GM18526 (cell line): ENCODE measurements around the gene ERMN.

Experiments
- POLR2A ChIP-seq: IDR thresholded peaks from 3 replicates; pipeline ENCODE4 v1.6.1; 2011; ENCODE audit not compliant: insufficient read length; ENCODE audit errors: extremely low read depth

Gene ERMN

DNA sequence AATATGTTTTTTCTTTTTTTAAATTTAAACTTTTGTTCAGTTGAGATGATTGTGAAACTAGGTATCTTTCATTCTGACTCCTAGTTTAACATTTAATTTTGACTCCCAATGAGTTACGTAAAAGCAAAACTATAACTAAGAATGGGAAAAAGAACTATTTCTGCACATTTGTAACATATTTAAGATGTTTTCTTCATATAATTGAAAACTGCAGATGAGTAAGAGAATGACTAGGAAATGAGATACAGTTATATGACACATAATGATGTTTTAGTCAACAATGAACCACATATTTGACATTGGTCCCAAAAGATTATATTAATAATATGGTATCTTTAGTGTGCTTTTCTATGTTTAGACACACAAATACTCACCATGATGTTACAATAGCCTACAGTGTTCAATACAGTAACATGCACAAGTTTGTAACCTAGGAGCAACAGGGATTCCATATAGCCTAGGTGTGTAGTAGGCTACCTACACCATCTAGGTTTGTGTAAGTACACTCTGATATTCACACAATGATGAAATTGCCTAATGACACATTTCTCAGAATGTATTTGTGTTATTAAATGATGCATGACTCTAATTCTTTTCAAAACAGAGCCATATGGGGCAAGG, 12.6 kb downstream of the ERMN start:
- no peak for TF ChIP-seq POLR2A

DNA sequence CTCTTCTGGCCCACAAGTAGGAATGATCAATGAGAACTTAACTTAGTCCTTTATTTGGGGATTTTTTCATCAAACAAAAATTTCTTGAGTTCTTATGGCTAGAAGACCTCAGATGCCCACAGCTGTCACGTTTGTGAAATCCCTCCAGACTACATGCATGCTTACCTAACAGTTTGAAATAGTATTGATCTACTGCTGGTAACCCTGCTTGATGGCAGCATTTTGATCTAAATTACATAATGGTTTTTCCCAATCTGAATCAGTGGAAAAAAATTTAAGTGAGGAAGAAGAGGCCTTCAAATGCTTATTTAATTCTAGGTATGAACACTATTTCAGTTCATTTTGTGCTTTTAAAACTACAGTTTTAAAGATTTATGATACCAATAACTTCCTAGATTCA, 13.9 kb downstream of the ERMN start:
- TF ChIP-seq POLR2A = no peak

DNA sequence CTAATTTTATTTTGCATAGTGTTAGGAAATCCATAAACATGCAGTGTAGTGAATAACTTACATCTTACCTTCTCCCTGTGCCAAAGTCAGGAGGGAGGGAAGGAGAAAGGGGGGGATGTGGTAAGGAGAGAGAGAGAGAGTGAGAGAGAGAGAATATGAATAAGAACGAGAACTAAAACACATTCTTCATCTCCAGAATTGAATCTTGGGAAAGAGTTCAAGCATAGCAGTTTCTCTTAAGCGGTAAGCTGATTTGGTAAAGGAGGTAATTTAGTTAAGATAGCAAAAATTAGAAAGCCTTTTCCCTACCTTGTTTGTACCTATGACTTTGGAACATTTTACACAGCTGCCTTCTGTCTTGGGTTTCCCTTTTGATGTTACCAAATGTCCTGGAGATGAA, 15.7 kb downstream of the ERMN start:
- no peak for TF ChIP-seq POLR2A

DNA sequence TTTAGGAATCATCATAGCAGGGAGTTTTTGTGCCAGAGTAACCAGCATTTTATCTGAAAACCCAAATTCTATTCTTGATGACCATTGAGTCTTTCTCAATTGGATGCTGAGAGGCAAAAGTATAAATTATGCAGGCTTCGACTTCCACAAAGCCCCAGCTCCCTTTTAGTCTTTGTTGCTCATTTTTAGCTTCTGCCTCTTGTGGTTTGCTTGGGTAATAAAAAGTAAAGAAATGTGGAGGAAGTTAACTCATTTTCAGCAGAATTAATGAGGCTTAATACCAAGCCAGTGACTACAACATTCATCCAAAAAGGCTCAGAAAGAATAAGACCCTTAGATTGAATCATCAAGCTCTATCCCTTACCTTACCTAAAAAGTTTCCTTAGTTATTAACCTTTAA, 18.6 kb downstream of the ERMN start:
- TF ChIP-seq POLR2A = no peak

DNA sequence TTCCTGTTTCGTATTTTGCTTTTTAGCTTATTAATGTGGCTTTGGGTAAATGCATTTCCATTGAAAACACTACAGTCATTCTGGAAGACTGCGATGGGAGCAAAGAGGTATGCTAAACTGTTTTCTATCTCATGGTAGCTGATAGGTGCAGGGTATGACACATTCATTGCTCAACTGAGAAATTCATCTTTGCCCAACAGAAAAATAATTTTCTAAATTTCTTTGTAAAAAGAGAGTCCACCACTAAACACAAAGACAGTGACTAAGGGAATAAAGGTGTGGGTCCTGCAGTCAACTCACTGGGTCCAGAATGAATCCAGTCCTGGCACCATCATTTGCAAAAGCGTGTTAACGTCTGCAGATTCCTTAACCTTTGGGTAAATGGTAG, 19.9 kb downstream of the ERMN start:
- no peak for TF ChIP-seq POLR2A

DNA sequence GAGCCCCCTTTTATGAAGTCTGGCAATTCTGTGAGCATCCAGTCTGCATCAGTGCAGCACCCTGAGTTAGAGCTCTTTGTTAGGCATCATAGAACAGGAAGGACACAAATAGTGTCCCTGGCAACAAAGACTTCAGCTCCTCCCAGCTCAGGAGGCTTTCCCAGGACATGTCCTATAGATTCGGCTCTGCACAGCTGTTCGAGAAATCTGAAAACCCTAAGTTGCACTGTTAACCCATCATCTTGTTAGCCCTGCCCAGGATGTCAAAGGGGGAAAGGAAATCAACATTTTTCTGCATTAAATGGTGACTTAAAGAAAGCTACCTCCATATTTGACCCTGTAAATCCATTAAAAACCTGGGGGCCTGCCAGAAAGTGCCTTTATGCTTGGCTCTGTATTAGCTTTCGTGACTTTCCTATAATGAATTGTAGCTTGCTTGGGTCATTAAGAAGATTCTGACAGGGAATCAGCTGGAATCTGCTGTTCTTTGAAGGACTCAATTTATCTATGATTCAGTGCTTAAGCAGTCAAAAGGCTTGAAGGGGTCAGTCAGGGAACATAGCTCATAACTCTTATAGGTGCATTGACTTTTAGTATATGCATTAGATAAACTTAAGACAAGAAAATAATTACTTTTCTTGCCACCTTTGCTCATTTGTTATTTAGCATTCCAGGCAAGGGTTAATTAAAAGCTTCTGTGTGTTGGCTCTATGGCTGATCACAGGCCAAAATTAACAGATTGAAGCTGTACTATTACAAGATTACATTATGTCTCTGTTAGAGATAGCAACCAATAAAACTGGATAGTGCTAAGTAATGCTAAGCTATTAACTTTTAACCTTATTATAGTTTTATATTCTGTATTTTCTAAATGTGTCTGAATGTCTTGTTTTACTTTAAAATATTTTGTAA, 20.6 kb downstream of the ERMN start:
- no peak for TF ChIP-seq POLR2A

DNA sequence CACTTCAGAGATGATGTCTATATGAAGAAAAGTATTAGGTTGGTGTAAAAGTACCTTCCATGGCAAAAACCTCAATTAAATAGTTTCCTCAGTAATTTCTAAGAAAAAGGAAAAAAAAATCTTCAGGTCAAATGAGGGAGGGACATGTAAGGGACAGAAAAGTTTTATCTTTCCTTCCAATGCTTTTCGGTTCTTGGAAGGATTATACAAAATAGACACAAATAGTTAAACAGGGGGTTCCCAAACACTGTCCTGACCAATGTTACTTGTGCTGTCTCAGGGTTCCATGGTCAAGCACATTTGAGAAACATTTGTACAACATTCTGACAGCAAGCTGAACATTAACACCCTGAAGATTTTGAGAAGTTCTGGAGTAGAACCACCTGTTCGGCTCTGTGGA, 22.0 kb downstream of the ERMN start:
- TF ChIP-seq POLR2A = no peak

DNA sequence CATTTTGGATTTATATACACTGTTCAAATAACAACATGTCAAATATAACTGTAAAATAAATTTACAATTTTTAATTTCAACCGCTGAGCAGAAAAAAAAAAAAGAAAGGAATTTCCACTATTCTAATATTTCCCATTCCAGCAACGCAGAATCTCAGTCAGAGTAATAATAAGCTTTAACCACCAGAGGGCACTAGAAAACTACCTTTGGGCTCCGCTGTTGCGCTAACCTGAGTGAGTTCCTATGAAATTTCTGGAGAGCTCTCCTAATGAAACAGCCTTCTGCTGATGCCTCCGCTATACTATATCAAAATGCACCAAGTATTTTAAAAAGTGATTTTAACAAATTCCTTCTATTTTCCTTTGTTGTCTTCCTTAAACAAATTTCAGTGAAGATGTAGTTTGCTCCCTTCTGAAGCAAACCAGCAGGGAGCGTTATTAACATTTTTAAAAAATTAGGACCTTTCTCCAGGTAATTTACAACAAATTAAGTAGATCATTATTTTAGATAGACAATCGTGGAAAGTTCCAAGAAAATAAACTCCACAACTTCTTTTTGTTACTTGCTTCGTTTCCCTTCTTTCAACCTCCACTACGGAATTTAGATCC, 23.0 kb downstream of the ERMN start:
- no peak for TF ChIP-seq POLR2A

DNA sequence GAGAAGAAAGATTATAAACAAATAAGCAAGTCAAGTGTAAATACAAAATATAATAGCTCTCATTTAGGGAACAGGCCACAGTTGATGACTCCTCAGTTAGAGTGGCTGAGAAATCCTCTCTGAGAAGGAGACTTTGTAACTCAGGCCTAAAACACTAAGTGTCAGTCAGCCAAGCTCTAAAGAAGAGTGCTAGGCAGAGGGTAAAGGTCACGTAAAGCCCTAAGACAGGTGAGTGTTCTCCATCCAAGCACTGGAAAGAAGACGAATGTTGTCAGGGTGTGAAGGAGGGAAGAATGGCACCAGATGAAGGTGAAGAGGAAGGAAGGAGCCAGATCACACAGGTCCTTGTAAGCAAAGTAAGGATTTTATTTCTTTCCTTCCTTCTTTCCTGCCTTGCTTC, 24.3 kb downstream of the ERMN start:
- no peak for TF ChIP-seq POLR2A

DNA sequence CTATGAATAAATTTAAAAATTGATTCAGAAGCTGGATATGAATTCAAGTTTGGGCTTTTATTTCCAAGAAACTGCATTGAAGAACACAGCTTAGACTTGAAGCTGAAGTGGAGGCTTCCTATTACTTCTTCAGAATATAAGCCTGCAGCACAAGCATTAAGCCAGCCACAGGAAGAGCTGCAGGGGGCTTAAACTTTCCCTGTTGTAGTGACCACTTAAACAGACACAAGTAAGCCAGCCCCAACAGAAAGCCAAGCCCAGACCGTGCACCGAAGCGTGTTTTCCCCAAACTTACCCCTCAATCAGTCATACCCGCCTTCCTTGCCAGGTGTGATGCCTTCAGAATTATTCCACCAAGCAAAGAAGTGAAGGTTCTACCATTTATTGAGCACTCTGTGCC, 28.7 kb downstream of the ERMN start:
- TF ChIP-seq POLR2A = no peak

DNA sequence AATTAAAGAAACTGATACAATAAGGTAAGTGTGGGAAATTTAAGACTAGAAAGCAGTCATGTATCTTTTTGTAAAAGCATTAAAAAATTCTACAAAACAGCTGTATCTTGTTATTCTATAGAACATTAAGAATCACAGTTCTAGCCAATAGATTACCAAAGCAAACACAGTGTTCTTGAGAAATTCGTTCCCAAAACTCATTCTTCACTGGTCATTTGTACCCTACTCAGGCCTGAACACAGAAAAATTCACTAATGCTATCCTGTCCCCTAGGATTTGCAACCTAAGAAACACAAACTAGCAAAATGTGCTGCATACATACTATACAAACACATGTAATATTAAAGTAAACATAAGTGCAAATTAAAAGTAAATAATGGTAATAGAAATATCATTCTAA, 29.1 kb downstream of the ERMN start:
- TF ChIP-seq POLR2A = no peak

DNA sequence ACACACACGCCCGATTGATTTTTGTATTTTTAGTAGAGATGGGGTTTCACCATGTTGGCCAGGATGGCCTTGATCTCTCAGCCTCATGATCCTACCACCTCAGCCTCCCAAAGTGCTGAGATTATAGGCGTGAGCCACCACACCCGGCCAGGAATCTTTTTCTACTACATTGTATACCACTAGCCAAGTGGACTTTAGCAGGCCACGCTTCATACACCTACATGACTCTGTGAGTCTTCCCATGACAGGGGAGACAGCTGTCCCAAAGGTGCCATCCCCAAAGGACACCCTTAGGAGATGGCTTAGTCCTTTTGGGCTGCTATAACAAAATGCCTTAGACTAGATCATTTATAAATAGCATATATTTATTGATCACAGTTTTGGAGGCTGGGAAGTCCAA, 32.8 kb downstream of the ERMN start:
- TF ChIP-seq POLR2A = no peak

DNA sequence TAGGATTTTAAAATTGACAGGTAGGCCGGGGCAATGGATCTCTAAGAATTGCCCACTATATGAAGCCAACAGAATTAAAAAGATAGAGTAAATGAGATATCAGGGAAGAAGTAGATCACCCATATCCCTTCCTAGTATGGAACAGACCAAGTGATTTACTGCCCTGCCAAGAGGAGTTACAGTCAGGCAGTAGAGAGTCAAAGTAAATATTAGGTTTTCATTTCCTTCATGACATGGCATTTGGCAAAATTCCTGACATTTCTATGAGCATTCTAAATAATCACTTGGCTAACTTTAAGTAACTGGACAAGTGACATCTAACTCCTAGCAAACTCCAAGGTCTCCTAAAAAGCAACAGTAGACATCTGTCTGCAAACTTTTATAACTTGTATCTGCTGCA, 34.6 kb downstream of the ERMN start:
- TF ChIP-seq POLR2A = no peak

DNA sequence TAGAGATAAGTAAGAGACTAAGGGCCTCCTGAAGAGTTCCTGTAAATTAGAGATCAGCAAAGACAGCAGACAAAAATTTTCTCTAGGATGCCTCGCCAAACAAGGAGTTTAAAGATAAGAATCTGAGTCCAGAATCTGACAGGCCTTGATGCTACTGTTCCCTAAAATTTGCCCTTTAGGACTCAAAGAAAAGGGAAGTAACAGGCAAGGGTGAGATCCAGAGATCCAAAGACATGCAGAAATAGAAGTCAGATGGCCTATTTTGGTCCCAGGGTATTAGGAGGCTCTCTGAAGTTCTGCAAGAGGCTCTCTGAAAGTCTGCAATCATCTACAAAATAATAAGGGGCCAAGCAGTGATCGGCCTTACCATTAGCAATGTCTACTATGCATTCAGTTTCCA, 35.1 kb downstream of the ERMN start:
- no peak for TF ChIP-seq POLR2A

DNA sequence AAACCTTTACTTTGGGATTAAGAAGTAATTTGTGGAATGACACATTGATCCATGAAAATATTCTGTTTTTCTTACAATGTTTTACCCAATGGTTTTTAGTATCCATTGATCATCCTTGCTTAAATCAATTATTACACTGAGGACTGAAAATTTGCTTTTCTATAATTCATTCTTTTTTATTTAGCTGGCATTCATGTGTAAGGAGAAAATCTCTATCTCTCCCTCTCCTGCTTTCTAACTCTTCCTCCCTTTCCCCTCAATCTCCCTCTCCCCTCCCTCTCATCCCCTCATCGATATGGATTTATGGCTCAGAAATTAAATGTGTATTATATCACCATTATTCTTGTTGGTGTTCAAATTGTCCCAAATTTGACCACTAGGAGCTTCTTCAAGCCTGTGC, 38.5 kb downstream of the ERMN start:
- TF ChIP-seq POLR2A = no peak

DNA sequence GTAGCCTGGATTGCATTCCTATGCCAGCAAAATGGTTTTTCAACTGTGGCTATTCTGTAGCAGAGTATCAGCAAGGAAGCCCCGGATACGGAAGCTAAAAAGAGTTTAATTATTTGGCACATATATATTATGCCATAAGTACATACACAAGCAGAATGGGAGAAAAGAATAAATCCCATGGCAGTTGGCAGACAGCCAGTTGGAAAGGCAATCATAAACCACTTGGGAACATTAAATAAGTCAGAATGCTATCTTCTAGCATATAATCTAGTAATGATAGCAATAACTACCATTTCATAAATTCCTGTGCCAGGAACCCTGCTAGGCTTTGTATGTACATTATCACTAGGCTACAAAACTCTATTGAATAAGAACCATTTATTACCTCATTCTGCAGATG, 42.2 kb downstream of the ERMN start:
- no peak for TF ChIP-seq POLR2A
